GM18870 (cell line): Measurements from ENCODE around the gene DGCR8.

ENCODE experiments used
- ATAC-seq: cut with Tn5 transposase; IDR thresholded peaks from one replicate; pipeline ENCODE4 v1.9.1; 2021; ENCODE audit warnings: moderate library complexity; ENCODE audit not compliant: unreplicated experiment

DGCR8 gene

DNA sequence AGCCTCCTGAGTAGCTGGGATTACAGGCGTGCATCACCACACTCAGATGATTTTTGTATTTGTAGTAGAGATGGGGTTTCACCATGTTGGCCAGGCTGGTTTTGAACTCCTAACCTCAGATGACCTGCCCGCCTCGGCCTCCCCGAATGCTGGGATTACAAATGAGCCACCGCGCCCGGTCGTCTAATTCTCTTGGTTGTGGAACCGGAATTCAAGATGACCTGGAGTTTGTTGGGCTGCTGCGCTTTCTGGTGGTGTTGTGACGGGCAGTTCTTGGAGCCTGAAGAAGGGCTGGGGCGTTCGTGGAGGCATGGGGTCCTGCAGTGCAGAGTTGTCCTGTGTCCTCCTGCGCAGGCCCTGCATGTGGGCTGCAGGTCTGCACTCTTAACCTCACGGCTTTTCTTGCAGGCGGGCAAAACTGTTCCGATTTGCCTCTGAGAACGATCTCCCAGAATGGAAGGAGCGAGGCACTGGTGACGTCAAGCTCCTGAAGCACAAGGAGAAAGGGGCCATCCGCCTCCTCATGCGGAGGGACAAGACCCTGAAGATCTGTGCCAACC lies 41.9 kb downstream of the DGCR8 start:
- no peak for ATAC-seq

DNA sequence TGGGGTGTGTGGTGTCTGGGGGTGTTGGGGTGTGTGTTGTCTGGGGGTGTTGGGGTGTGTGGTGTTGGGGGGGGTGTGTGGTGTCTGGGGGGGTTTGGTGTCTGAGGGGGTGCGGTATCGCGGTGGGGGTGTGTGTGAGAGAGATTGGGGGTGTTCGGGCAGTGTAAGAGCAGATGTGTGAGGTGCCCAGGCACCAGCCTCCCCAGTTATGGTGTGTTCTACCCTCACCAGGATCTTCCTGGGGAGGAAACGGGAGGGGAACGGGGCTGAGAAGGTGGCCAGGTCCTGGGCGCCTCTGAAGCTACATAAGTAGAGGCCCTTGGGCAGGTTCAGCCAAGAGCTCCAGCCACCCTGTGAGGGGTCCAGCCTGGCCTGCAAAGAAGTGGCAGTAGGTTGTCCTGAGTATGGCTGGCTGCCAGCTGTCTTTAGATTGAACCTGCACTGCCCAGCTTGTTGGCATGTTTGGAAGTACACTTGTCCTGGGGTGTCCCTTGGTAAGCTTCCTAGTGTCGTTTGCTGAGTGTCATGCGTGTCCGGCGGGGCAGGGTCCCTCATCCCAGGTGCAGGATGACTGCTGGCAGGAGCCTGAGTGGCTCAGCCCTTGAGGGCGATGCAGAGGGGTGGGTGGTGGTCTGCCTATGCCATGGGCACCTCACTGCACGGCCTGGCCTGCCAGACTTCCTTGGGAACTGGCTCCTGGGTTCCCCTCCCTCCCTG lies 43.5 kb downstream of the DGCR8 start:
- ATAC-seq: no peak

DNA sequence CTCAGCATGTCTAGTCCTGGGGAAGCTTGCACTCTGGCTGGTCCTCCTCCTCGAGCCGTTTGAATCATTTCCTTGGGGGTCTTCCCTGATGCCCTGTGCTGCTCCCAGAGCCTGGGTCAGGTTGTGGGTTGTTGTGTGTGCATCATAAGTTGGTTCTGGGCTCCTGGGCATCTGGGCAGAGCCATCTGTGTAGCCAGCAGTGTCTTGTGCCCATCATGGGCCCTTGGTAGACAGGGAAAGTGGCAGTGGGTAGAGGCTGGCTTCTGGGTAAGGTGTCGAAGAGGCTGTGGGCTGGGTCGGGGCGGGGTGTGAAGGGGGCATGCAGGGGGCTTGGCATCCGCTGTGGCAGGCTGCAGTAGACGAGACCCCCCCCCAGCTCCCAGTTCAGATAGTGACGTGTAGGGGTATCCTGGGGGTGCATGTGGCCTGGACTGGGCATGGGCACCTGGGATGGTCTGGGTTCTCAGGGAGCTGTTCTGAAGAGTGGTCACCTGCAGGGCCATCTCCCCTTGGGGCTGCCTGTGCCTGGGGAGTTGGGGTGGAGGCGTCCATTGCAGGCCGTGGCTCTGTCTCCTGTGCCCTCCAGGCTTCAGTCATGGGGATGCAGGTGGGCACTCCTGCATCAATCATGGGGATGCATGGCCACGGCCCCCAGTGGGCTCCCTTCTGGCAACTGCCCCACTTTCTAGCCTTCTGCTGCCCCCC lies 44.2 kb downstream of the DGCR8 start:
- ATAC-seq: no peak

DNA sequence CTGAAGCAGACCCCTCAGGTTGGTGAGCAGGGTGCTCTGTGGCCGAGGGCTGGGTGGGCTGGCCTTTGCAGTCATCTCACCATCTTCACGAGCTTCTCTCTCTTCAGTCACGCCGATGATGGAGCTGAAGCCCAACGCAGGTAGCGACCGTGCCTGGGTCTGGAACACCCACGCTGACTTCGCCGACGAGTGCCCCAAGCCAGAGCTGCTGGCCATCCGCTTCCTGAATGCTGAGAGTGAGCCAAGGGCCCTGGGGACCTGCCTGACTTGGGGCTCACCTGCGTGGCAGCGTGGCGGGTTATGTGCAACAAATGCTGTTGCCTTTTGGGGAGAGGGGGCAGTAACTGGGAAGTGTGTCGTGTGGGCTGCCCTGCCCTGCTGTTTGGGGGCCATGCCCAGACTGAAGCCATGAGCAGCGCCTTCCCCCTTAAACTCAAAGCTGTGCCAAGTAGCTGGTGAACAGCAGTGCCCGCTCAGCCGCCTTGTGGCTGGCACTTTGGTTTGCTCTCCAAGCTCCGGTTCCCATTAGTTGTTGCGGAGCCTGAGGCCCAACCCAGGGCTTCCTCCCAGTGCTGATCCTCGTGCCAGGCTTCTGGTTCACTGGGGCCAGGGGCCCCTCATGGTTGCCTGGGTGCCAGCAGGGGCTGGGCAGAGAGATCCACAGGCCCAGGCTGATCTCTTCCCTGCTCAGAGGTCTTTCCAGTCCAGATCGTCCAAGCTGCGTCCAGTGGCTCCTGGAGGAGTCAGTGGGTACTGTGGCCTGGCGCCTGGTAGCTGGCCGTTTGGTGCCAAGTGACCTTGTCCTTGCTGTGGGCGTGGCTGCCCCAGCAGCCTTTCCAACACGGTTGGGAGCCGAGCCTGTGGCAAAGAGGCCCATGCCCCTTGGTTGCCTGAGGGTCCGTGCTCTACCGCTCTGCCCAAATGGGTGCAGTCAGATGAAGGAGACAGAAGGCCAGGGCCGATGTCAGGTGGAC lies 45.4 kb downstream of the DGCR8 start:
- ATAC-seq: no peak

DNA sequence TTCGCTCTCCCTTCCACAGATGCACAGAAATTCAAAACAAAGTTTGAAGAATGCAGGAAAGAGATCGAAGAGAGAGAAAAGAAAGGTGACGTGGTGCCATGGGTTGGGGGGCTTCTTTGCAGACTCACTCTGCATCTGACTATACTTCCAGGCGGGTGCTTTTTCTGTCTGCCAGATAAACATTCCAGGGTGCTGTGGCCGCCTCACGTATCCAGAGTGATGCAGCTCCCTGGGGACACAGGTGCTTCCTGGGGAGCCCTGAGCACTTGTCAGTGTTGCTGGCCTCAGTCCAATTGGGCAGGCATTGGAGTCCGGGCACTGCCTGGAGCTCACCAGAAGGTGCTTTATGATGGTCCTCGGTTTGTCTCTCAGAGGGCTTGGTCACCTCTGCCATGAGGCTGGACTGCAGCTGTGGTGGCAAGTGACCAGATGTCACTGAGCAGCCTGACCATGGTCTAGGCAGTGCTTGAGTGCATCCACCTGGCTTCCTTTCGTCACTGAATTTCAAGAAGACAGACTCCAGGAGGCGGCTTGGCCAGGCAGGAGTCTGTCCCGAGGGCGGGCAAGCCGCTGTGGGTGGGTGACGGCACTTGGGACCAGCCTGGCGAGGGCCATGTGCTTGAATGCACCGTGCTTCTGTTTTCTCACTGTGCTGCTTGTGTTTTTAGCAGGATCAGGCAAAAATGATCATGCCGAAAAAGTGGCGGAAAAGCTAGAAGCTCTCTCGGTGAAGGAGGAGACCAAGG lies 46.4 kb downstream of the DGCR8 start:
- ATAC-seq: no peak

DNA sequence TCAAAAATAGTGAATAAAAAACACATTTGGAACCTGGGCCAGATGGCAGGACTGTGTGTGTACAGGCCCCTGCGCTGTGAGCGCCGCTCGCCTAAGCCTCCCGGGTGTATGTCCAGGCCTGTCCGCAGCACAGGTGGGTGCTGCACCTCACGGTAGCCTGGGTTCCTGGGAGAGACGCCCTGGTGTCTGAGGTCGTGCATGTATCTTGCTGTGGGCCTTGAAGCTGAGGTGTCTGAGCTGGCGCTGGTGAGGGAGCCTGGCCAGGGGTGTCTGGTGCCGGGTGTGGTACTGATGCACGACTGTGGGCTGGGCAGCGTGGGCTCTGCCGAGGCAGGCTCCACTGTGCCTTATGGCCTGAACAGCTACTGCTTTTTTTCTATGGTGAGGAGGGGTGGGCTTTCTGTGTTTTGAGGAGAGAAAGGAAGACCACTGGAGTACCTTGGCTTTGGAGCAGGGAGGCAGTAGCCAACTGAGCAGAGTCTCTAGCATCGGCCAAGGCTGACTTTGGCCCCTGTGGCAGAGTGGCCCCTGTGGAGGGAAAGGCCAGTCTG lies 47.4 kb downstream of the DGCR8 start:
- ATAC-seq: no peak

DNA sequence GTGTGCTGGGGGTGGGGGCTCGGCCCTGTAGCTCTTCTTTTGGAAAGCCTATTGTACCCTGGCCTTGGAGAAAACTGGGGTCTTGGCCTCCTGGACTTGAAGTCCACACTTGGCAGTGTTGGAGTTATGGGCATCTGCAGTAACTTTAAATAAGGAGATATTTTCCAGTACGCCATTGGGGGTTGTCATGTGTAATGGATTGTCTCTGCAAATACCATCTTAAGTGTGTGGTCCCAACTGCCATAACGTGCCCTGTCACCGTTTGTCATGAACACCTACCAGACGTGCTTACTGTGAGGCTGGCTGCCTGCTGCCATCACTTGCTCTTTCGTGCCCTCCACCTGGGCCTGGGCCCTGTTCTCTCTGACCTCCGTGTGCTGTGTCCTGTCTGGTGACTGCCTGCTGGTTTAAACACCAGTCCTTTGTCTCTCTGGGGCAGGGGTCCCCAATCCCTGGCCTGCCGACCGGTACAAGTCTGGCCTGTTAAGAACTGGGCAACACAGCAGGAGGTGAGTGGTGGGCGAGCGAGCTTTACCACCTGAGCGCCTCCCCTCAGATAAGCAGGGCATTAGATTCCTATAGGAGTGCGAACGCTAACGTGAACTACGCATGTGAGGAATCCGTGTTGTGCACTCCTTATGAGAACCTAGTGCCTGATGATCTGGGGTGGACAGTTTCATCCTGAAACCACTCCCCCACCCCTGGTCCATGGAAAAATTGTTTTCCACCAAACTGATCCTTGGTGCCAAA lies 48.0 kb downstream of the DGCR8 start:
- no peak for ATAC-seq

DNA sequence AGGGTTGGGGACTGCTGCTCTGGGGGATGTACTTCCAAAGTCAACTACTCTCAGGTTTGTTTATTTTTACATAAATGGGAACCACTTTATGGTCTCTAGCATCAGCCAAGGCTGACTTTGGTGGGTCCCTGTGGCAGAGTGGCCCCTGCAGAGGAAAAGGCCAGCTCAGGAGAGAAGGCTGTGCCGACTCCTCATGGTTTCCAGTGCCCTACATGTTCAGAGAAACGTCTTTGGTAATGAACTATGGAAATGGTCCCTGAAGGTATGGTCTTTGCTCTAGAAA lies 48.5 kb downstream of the DGCR8 start:
- no peak for ATAC-seq

DNA sequence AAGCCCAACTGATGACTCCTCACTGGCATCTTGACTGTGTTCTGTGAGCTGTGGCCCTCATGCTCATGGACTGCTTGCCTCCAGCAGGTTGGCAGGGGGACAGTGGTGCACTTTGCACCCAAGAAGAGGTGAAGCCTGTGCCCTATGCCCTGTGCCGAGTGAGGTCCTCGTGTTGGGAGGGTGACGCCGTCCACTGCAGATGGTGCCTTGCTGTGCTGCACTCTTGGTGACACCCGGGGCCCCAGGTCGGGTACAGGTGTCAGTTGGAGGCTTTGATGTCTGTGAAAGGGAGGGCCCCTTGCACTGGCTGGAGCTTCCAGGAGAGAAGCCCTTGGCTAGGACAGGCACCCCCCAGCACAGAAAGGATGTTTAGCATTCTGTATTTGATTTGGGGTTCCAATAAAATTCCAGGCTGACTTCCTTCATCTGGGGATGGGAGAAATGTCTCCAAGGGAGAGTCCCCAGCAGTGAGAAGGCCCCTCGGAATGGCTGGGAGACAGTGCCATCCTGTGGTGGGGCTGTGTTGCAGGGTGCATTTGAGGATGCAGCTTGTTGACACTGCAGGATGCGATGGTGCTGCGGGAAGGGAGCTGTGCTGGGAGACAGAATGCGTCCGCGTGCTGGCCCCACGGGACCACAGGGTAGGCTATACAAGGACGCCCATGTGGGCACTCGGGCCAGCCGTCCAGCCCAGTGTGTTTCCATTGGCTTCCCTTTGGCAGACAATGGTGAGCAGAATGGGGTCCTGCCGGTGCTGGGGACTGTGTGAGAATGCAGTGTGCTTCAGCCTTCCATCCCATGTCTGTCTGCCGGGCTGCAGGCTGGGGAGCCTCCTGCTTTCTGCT lies 49.1 kb downstream of the DGCR8 start:
- ATAC-seq: no peak

DNA sequence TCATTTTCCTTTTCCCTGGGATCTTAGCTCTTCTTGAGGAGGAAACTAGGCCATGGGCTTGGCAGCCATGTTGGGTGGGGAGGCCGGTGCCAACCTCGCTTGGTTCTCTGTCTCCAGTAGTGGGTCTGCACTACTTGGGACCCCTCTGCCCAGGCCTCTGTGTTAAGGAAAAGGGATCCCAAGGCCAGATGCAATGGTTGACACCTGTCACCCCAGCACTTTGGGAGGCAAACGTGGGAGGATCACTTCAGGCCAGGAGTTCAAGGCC lies 49.6 kb downstream of the DGCR8 start:
- no peak for ATAC-seq

DNA sequence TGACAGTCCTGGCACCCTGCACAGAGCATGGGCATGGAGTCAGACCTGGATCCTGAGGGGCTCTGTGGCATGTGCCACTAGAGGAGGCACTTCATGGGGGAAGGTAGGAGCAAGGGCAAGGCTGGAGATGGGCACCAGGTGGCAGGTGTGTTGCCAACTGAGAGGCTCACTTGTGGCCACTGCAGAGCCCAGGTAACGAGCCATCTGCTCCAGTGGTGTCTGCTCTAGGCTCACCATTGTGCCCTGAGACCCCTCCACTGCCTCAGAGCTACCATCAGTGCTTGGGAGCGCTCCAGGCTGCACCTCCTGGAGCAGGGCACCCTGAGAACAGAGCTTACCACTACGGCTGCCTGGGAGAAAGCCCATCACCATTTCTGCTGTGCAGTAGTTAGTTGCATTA lies 50.3 kb downstream of the DGCR8 start:
- ATAC-seq: no peak

DNA sequence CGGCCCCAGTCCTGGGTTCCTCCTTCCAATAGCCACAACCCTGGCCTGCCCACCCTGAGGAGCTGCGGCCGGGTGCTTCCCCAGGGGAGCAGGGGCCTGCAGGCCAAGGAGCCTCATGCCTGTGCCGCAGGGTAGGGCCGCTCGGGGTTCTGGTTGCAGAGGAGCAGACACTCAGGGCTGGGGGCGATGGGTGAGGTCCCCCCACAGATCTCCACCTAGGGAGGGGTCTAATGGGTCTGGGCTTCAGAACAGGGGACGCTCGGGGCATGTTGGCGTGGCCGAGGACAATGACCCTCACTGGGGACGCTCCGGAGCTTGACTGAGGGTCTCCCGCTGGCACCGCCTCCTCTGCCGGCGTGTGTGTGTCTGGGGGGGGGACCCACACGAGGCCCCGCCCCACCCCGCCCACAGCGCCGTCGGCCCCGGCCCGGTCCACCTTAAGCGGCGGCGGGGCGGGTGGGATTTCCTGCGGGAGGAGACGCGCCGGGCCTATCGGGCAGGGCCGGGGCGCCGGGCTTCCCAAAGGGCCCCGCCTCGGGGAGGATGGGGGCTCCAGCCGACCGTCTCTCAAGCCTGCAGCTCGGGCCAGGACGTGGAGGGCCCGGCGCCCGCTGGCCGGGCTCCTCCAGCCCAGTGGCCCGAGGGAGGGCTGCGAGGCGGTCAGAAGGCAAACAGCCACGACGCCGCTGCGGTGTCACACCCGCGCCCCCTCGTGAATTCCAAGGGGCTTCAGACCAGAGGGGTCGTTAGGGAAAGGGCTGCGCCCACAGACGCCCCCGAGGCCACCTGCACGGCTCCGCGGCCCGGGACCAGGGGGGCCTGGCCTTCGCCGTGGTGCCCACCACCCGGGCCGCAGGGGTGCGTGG lies 50.9 kb downstream of the DGCR8 start:
- no peak for ATAC-seq

DNA sequence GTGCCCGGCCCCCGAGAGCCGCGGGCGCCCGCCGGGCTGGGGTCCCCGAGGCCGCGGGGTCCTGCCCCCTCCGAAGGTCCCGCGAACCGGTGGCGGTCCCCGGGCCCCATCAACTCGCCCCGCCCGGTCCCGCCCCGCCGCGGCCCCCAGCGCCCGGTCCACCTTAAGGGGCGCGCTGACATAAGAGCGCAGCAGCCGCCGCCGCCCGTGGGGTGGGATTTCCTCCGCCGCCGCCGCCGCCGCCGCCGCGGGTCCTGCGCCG lies 51.5 kb downstream of the DGCR8 start, which contains the start of gene ZDHHC8:
ZDHHC8 (plus strand) TSS at position 208 of the 262 bp plus-strand sequence. CDS start 144 bp downstream, outside the sequence.
- no peak for ATAC-seq

DNA sequence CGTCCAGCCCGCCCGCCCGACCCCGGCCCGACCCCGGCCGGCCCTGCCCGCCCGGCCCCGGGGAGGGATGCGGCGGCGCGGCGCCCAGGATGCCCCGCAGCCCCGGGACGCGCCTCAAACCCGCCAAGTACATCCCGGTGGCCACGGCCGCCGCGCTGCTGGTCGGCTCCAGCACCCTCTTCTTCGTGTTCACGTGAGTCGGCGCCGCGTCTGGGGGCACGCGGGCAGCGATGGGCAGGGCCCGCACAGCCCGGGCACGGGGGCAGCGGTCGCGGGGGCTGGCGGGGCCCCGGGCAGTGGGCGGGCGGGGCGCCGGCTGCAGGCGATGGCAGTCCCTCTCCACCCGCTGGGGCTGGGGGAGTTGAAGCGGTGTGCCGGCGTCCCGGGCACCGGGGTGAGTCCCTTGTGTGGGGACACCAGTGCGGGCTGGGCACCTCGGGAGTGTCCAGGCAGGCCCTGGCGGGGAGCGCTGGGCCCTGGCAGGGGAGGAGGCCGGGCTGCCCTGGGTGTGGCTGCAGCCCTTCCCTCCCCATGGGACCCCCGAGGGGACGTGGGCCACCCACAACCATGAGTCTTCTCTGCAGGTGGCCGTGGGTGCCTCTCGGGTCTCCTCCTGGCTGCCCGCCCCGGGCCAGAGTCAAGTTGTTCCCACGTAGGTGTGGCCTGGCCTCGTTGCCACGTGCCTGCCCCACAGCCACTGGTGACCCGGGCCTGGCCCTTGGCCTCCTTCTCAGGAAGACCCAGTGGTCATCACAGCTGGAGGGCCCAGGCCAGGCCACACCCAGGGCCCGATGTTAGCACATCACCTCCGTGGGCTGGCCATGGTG lies 52.0 kb downstream of the DGCR8 start:
- ATAC-seq: no peak

DNA sequence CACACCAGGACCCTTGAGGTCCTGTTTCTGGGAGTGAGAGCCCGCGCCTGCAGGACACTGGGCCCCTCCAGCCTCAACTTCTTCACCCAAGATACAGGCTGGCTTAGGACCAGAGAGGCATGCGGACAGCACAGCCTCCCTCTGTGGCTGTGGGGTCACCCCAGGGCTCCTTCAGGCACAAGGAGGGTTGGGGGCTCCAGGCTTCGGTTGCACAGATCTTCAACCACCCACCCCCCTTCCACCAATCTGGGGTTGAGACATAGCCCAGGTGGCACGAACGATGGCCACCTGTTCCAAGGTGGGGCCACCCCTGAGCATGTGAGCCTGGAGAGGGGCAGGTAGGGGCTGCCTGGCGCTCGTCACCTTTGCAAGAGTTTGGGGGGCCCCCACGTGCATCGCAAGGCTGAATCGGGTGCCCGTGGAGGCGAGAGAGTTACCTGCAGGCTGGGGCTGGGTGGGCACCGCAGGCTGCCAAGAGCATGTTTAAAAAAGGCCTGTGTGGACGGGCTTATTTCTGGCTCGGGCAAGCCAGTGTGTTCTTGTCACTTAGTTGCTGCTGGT lies 52.7 kb downstream of the DGCR8 start:
- no peak for ATAC-seq

DNA sequence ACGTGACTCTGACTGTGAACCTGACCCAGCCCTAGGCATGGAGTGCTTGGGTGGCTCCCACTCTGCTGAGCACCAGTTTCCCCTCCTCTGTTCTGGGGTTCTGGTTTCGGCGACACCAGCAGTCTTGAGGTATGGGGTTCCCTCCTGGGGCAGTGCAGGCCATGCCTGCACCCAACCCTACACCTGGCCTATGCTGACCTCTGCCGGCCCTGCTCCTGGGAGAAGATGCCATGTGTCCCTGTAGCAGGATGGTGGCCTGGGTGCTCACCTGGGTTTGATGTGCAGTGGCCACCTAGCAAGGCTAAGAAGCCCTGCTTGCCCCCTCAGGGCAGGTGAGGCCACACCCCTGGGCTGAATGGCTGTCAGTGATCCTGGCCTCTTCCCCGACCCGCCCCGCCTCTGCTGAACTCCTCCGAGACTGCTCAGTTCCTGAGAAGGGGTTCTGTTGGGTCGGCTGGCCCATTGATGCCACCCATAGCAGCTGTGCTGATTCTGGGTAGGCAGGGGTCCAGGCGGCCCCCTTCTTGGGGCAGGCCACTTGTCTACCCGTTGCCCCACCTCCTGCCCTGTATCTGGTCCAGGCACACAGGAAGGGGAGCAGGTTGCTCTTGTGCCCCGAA lies 54.0 kb downstream of the DGCR8 start:
- ATAC-seq: no peak

DNA sequence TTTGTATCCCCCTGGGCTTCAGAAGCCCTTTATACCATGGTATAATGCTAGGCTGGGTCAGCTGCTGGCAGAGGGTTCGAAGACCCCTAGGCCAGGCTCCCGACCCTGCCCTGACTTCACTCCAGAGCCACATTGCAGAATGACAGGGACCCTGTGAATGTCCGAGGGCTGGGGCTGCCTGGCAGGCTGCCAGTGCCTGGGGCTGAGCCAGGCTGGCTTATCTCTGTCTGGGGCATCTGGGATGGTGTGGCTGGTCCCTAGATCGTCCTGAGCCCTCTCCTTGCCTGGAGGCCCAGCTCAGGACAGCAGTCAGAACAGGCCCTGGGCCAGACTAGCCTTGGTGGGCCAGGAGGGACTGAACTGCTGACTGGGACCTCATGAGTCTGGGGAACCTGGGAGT lies 55.2 kb downstream of the DGCR8 start:
- ATAC-seq: no peak
